IMR-90 (cell line): ENCODE measurements around the gene GMPR. TPM values are rescaled to one million over a fixed set of nuclear protein-coding genes. Genes with fewer than 3 reads are reported as not detected.

ENCODE experiments used
- ATAC-seq: fragments of 200-7000 bp; cut with Tn5 transposase; 2 replicates; pipeline ENCODE4 v1.9.1; 2020; ENCODE audit warnings: low read depth, mild to moderate bottlenecking, moderate library complexity
- BruUV-seq: library from RNA; stranded (reverse); fragments of 400-500 nt; replicated peaks from 2 replicates; lab custom pipeline; 2021; lab: Mats Ljungman, UMichigan
- CTCF ChIA-PET: fragments of 300-600 bp; formaldehyde crosslinking; extraction: SDS; loops from one replicate; lab custom pipeline; 2021; ENCODE audit warnings: antibody characterized with exemption; lab: Yijun Ruan, JAX
- POLR2A ChIA-PET: fragments of 300-600 bp; sonication (Branson Sonifier 250); formaldehyde crosslinking; loops from one replicate; lab custom pipeline; 2022; ENCODE audit warnings: antibody characterized with exemption; ENCODE audit not compliant: unreplicated experiment; lab: Charles Lee
- DNase-seq: peaks from one replicate; pipeline ENCODE4 v3.0.0; 2013
- H2AFZ ChIP-seq: replicated peaks from 2 replicates; pipeline ENCODE3; 2013; ENCODE audit warnings: low read length, mild to moderate bottlenecking; ENCODE audit not compliant: poor library complexity
- H2AK5ac ChIP-seq: 2 replicates; pipeline ENCODE4 v1.6.1; 2013; ENCODE audit warnings: low read depth, low read length, inconsistent platforms
- H2AK9ac ChIP-seq: replicated peaks from 2 replicates; pipeline ENCODE3; 2013; ENCODE audit warnings: mild to moderate bottlenecking, low read depth, low read length, moderate library complexity; ENCODE audit not compliant: poor library complexity
- H2BK120ac ChIP-seq: 2 replicates; pipeline ENCODE4 v1.6.1; 2013; ENCODE audit warnings: low read depth, low read length, inconsistent platforms
- H2BK15ac ChIP-seq: 3 replicates; pipeline ENCODE4 v1.6.1; 2013; ENCODE audit warnings: low read depth, low read length, inconsistent platforms
- H2BK20ac ChIP-seq: 2 replicates; pipeline ENCODE4 v1.6.1; 2013; ENCODE audit warnings: low read depth, mild to moderate bottlenecking, inconsistent platforms, low read length, moderate library complexity
- H2BK5ac ChIP-seq: 2 replicates; pipeline ENCODE4 v1.6.1; 2013; ENCODE audit warnings: mild to moderate bottlenecking, low read depth, low read length, inconsistent platforms; ENCODE audit not compliant: poor library complexity, severe bottlenecking
- H3K14ac ChIP-seq: replicated peaks from 2 replicates; pipeline ENCODE4 v1.6.1; 2013; ENCODE audit warnings: low read depth, low read length, inconsistent platforms
- H3K18ac ChIP-seq: 2 replicates; pipeline ENCODE4 v1.6.1; 2013; ENCODE audit warnings: low read depth, low read length, control low read depth
- H3K23ac ChIP-seq: 2 replicates; pipeline ENCODE4 v1.6.1; 2013; ENCODE audit warnings: low read depth, low read length, inconsistent platforms
- H3K27ac ChIP-seq: 2 replicates; pipeline ENCODE4 v1.5.1; 2013; ENCODE audit warnings: mild to moderate bottlenecking, control low read depth, low read length; ENCODE audit not compliant: insufficient read depth
- H3K27me3 ChIP-seq: 2 replicates; pipeline ENCODE4 v1.6.1; 2013; ENCODE audit warnings: low read length; ENCODE audit not compliant: control insufficient read depth, insufficient read depth
- H3K36me3 ChIP-seq: 2 replicates; pipeline ENCODE4 v1.6.1; 2013; ENCODE audit warnings: low read length, mixed read lengths; ENCODE audit not compliant: control insufficient read depth, insufficient read depth
- H3K4ac ChIP-seq: 2 replicates; pipeline ENCODE4 v1.6.1; 2013; ENCODE audit warnings: low read depth, low read length, inconsistent platforms
- H3K4me1 ChIP-seq: 2 replicates; pipeline ENCODE4 v1.6.1; 2013; ENCODE audit warnings: low read length, mixed read lengths; ENCODE audit not compliant: control insufficient read depth, insufficient read depth
- H3K4me2 ChIP-seq: 2 replicates; pipeline ENCODE4 v1.6.1; 2013; ENCODE audit warnings: low read depth, mild to moderate bottlenecking, control low read depth, low read length, moderate library complexity
- H3K4me3 ChIP-seq: 2 replicates; pipeline ENCODE4 v1.5.1; 2013; ENCODE audit warnings: low read depth, mild to moderate bottlenecking, control low read depth, low read length, moderate library complexity; ENCODE audit not compliant: insufficient read depth
- H3K56ac ChIP-seq: 2 replicates; pipeline ENCODE4 v1.6.1; 2013; ENCODE audit warnings: low read length, inconsistent platforms; ENCODE audit not compliant: insufficient read depth; ENCODE audit errors: extremely low read depth
- H3K79me1 ChIP-seq, 2 experiments: 2 replicates each; pipeline ENCODE4 v1.6.1; 2013; ENCODE audit warnings: low read length in 2 of 2, inconsistent platforms in 1 of 2, low read depth in 1 of 2
- H3K9ac ChIP-seq: 2 replicates; pipeline ENCODE4 v1.6.1; 2013; ENCODE audit warnings: low read depth, low read length, control low read depth
- H3K9me1 ChIP-seq: 2 replicates; pipeline ENCODE4 v1.6.1; 2013; ENCODE audit warnings: low read length, inconsistent platforms; ENCODE audit not compliant: insufficient read depth
- H3K9me3 ChIP-seq: 2 replicates; pipeline ENCODE4 v1.6.1; 2013; ENCODE audit warnings: low read length; ENCODE audit not compliant: control insufficient read depth, insufficient read depth
- H4K20me1 ChIP-seq: 2 replicates; pipeline ENCODE4 v1.6.1; 2013; ENCODE audit warnings: low read length, inconsistent platforms; ENCODE audit not compliant: insufficient read depth
- H4K5ac ChIP-seq: 2 replicates; pipeline ENCODE4 v1.6.1; 2013; ENCODE audit warnings: mild to moderate bottlenecking, low read depth, low read length, control low read depth
- H4K8ac ChIP-seq, 2 experiments: 2 replicates each; pipeline ENCODE4 v1.6.1; 2013; ENCODE audit warnings: low read depth in 2 of 2, low read length in 2 of 2, control low read depth in 1 of 2, inconsistent platforms in 1 of 2
- H4K91ac ChIP-seq: 2 replicates; pipeline ENCODE4 v1.6.1; 2013; ENCODE audit warnings: low read depth, low read length, inconsistent platforms; ENCODE audit not compliant: insufficient read depth
- CEBPB ChIP-seq: IDR thresholded peaks from 2 replicates; pipeline ENCODE4 v1.6.1; 2012; ENCODE audit warnings: low read depth, low read length, improper control_type of control experiment
- CHD1 ChIP-seq: IDR thresholded peaks from 2 replicates; pipeline ENCODE4 v1.6.1; 2012; ENCODE audit warnings: low read depth, low read length, improper control_type of control experiment
- CTCF ChIP-seq: conservative IDR thresholded peaks from 2 replicates; pipeline ENCODE4 v1.5.1; 2012; ENCODE audit warnings: mild to moderate bottlenecking, low read depth, low read length, improper control_type of control experiment
- ELK1 ChIP-seq: fragments of 150-350 bp; IDR thresholded peaks from 2 replicates; pipeline ENCODE4 v1.6.1; 2016; ENCODE audit warnings: low read depth, mild to moderate bottlenecking, low read length, moderate library complexity, borderline replicate concordance
- FOS ChIP-seq: fragments of 150-350 bp; IDR thresholded peaks from 2 replicates; pipeline ENCODE4 v1.6.1; 2016; ENCODE audit warnings: low read depth, low read length
- MAFK ChIP-seq: IDR thresholded peaks from 2 replicates; pipeline ENCODE4 v1.6.1; 2012; ENCODE audit warnings: low read depth, low read length, improper control_type of control experiment
- MAZ ChIP-seq: IDR thresholded peaks from 2 replicates; pipeline ENCODE4 v1.6.1; 2012; ENCODE audit warnings: low read depth, mild to moderate bottlenecking, low read length, improper control_type of control experiment, moderate library complexity, borderline replicate concordance
- NFE2L2 ChIP-seq: fragments of 150-350 bp; IDR thresholded peaks from 2 replicates; pipeline ENCODE4 v1.6.1; 2016; ENCODE audit warnings: low read depth, mild to moderate bottlenecking, low read length
- POLR2A ChIP-seq: IDR thresholded peaks from 2 replicates; pipeline ENCODE4 v1.6.1; 2012; ENCODE audit warnings: mild to moderate bottlenecking, low read depth, low read length
- RAD21 ChIP-seq: IDR thresholded peaks from 2 replicates; pipeline ENCODE4 v1.6.1; 2012; ENCODE audit warnings: low read length, improper control_type of control experiment
- RCOR1 ChIP-seq: IDR thresholded peaks from 2 replicates; pipeline ENCODE4 v1.6.1; 2012; ENCODE audit warnings: mild to moderate bottlenecking, low read length, improper control_type of control experiment; ENCODE audit not compliant: insufficient replicate concordance
- SMC3 ChIP-seq: fragments of 150-350 bp; IDR thresholded peaks from 2 replicates; pipeline ENCODE4 v1.6.1; 2016; ENCODE audit warnings: low read depth, mild to moderate bottlenecking, antibody characterized with exemption, low read length, moderate library complexity
- USF2 ChIP-seq: fragments of 150-350 bp; IDR thresholded peaks from 2 replicates; pipeline ENCODE4 v1.6.1; 2017; ENCODE audit warnings: mild to moderate bottlenecking, antibody characterized with exemption, low read length, low read depth
- WGBS, 2 experiments: methylation state at CpG; one replicate each; pipeline versions ENCODE4 v1.1.5 to v1.1.7; 2013; ENCODE audit warnings: missing lambda C conversion rate in 2 of 2; ENCODE audit not compliant: insufficient read length in 1 of 2; ENCODE audit errors: extremely low coverage in 2 of 2; 5-methylcytosine and 5-hydroxymethylcytosine counted together
- dilution Hi-C: fragments of 300-500 bp; cut with HindIII; formaldehyde crosslinking; loops from one replicate; pipeline ENCODE4 v1.14.3; 2018; ENCODE audit warnings: low sequenced_read_pairs; ENCODE audit not compliant: unreplicated experiment
- in situ Hi-C: fragments of 300-500 bp; cut with MboI; formaldehyde crosslinking; loops from 3 replicates; pipeline ENCODE4 v1.14.3; 2019; ENCODE audit warnings: low sequenced_read_pairs, inconsistent platforms, mixed read lengths
- intact Hi-C: fragments of 100-400 bp; cut with micrococcal nuclease; formaldehyde crosslinking; loops from 2 replicates; pipeline ENCODE4 v1.10.0; 2022
- polyA plus RNA-seq, 3 experiments: library from polyadenylated mRNA; depleted of rRNA; stranded (reverse); fragments of >200 nt; gene quantifications; 2 replicates each; pipeline ENCODE4 v1.2.3, GENCODE V29; 2012; ENCODE audit warnings: low replicate concordance in 1 of 3
- total RNA-seq: library from RNA; depleted of rRNA; stranded (reverse); fragments of >200 nt; gene quantifications from 2 replicates; pipeline ENCODE4 v1.2.3, GENCODE V29; 2012

The GMPR gene
- total and polyA plus RNA-seq, 2 of the 4 experiments (the other 2 are of a cell fraction): 6.3 to 8.6 TPM

- TF ChIP-seq CEBPB: peak; percentile 100
These were observed 96.3 kb downstream of the GMPR start (continued) for GRCh38 chr6:16334671-16335070.

- peaks cover 25% of the 10 kb centered on the region for H3K4me1 ChIP-seq
- no peaks in the 10 kb centered on the region for H3K36me3 ChIP-seq
- peak overlapping the region; percentile 92 for H2BK120ac ChIP-seq
- H3K23ac ChIP-seq: peak overlapping the region; percentile 54; the same call in 1 of the 2 replicates
- no peaks in the 10 kb centered on the region for H3K9me3 ChIP-seq
- intact Hi-C loops (loop anchor here (10.0 kb wide), 1 partner anchor 630 kb away; no protein-coding TSS in a partner anchor), dilution Hi-C loops (no loop called here), in situ Hi-C loops (loop anchor here (5.0 to 10.0 kb wide), 2 partner anchors 177 to 630 kb away; no protein-coding TSS in a partner anchor)
- peak overlapping the region; percentile 33 for H3K27ac ChIP-seq
- peak overlapping the region; percentile 14 for H3K14ac ChIP-seq
- H3K79me1 ChIP-seq: peaks cover 5 to 31% of the 10 kb centered on the region in 2 experiments; a peak in 3 of 4 replicates
- CTCF ChIA-PET: interaction anchor here (0.8 kb wide), 1 partner anchor 428 kb away, joined by 3 read pairs; no protein-coding TSS in a partner anchor
- H4K91ac ChIP-seq: peak overlapping the region; percentile 89
- H2AK5ac ChIP-seq: peak overlapping the region; percentile 91
- H4K20me1 ChIP-seq: peaks cover 4% of the 10 kb centered on the region; the same call in 1 of the 2 replicates
- WGBS, 2 experiments: 80% methylated on average over 1 of the region's 10 CpGs; no CpG with 5 or more reads in 1 of the 2 experiments
- no peak for DNase-seq
- no peak overlapping the region for H3K4me3 ChIP-seq
- peak overlapping the region; percentile 34; the same call in 1 of the 2 replicates for H3K18ac ChIP-seq
- H3K27me3 ChIP-seq: no peaks in the 10 kb centered on the region
- ATAC-seq: no peak
- peak overlapping the region; percentile 45 for H3K56ac ChIP-seq
- H4K5ac ChIP-seq: no peak overlapping the region
- peak overlapping the region; percentile 86 for H3K4ac ChIP-seq
- POLR2A ChIA-PET: no interaction called here
- H3K9me1 ChIP-seq: peaks cover 33% of the 10 kb centered on the region
- peak overlapping the region; percentile 78; the same call in 2 of the 3 replicates for H2BK15ac ChIP-seq
- peak overlapping the region; percentile 84 for H2BK20ac ChIP-seq
- BruUV-seq: no TSS peak
- H3K4me2 ChIP-seq: no peak overlapping the region
- peak overlapping the region; percentile 57 for H2AK9ac ChIP-seq
- peak overlapping the region; percentile 68 for H2BK5ac ChIP-seq
- H3K9ac ChIP-seq: no peak overlapping the region
- peak overlapping the region; percentile 4 to 35; a peak in 2 of 4 replicates for H4K8ac ChIP-seq
- peak overlapping the region; percentile 24 for H2AFZ ChIP-seq
- TF ChIP-seq RCOR1 (no peak), NFE2L2 (no peak), MAFK (no peak), POLR2A (no peak), RAD21 (no peak), MAZ (no peak), FOS (no peak), SMC3 (no peak), CHD1 (no peak), CTCF (no peak), ELK1 (no peak), CEBPB (no peak), USF2 (no peak)
These were observed 96.8 kb downstream of the GMPR start for GRCh38 chr6:16335176-16335575.
